Osteocyte (in vitro differentiated cells): Measurements from ENCODE around the gene MICU1. TPM values are rescaled to one million over a fixed set of nuclear protein-coding genes. Genes with fewer than 3 reads are reported as not detected.

Experiments
- DNase-seq: peaks from one replicate; pipeline ENCODE4 v3.0.0; 2021; ENCODE audit warnings: mixed read lengths; ENCODE audit not compliant: unreplicated experiment; ENCODE audit errors: extremely low spot score
- H3K27ac Mint-ChIP-seq: one replicate; pipeline ENCODE4 v1.8.0; 2021; ENCODE audit warnings: mild to moderate bottlenecking, mixed read lengths; ENCODE audit not compliant: unreplicated experiment
- H3K27me3 Mint-ChIP-seq: one replicate; pipeline ENCODE4 v1.8.0; 2021; ENCODE audit warnings: mixed read lengths; ENCODE audit not compliant: unreplicated experiment
- H3K36me3 Mint-ChIP-seq: one replicate; pipeline ENCODE4 v1.8.0; 2021; ENCODE audit warnings: mixed read lengths; ENCODE audit not compliant: unreplicated experiment
- H3K4me1 Mint-ChIP-seq: one replicate; pipeline ENCODE4 v1.8.0; 2021; ENCODE audit warnings: mixed read lengths; ENCODE audit not compliant: unreplicated experiment
- H3K4me3 Mint-ChIP-seq: one replicate; pipeline ENCODE4 v1.8.0; 2021; ENCODE audit warnings: mild to moderate bottlenecking, moderate library complexity, mixed read lengths; ENCODE audit not compliant: unreplicated experiment
- H3K9me3 Mint-ChIP-seq: one replicate; pipeline ENCODE4 v1.8.0; 2021; ENCODE audit warnings: mixed read lengths; ENCODE audit not compliant: unreplicated experiment
- CTCF ChIP-seq: fragments of 200-600 bp; sonication (generic); IDR thresholded peaks from 2 replicates; pipeline ENCODE4 v1.5.0; 2021; ENCODE audit warnings: antibody characterized with exemption, mild to moderate bottlenecking, moderate library complexity
- total RNA-seq: library from RNA; stranded (reverse); gene quantifications from 2 replicates; pipeline ENCODE4 v1.2.1, GENCODE V29; 2021

The MICU1 gene
- total RNA-seq, 1 donor from 2014 or later, result 58.9 TPM

DNA sequence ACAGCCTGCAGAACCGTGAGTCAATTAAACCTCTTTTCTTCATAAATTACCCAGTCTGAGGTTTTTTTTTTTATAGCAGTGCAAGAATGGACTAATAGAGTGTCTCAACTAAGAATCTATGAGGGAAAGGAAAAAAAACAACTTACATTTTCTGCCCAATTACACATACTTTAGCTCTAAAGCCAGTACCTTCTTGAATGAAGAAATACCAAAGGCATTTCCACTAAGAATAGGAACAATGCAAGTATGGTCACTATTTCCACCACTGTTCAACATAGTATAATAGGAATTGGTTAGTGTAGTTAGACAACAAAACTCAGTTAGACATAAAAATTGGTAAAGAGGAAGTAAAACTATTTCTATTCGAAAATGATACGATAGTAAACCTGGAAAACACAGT, 37.6 kb downstream of the MICU1 start:
- TF ChIP-seq CTCF, result no peak
- no peaks in the 10 kb centered on the region for H3K27me3 Mint-ChIP-seq
- H3K4me1 Mint-ChIP-seq, result peaks cover 5% of the 10 kb centered on the region
- H3K9me3 Mint-ChIP-seq, result peaks cover 4% of the 10 kb centered on the region
- H3K36me3 Mint-ChIP-seq, result peaks cover 9% of the 10 kb centered on the region
- no peak overlapping the region for H3K27ac Mint-ChIP-seq
- no peak for DNase-seq
- H3K4me3 Mint-ChIP-seq, result no peak overlapping the region

DNA sequence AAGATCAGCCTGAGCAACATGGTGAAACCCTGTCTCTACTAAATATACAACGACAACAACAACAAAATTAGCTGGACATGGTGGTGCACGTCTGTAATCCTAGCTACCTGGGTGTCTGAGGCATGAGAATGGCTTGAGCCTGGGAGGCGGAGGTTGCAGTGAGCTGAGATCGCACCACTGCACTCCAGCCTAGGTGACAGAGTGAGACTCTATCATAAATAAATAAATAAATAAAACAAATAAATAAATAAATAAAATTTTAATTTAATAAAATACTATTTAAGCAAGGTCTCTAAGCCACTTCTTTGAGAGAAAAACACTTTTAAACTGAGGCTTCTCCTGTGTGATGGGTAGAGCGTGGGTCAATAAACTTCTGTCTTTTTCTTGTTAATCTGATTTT, 38.3 kb downstream of the MICU1 start:
- DNase-seq, result no peak
- no peaks in the 10 kb centered on the region for H3K27me3 Mint-ChIP-seq
- H3K4me3 Mint-ChIP-seq, result no peak overlapping the region
- H3K4me1 Mint-ChIP-seq, result peaks cover 5% of the 10 kb centered on the region
- peaks cover 7% of the 10 kb centered on the region for H3K36me3 Mint-ChIP-seq
- no peak for TF ChIP-seq CTCF
- H3K9me3 Mint-ChIP-seq, result peaks cover 4% of the 10 kb centered on the region
- no peak overlapping the region for H3K27ac Mint-ChIP-seq

DNA sequence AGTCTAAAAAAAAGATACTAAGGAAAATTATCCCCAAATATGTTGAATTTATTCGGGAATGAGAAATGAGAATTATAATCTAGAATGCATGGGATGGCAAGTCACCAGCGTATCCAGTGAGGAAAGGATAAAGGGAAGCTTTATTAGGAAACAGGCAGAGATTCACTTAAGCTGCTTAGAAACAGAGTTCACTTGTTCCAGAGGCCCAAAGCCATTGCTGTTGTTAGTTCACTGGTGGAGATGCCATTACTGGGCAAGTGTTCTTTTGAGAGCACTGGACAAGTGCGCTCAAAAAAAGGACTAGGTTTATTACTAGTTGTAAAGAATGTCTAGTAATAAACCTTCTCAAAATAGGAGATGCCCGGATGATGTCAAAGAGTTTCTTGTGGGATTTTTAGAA, 51.2 kb downstream of the MICU1 start:
- H3K36me3 Mint-ChIP-seq, result no peaks in the 10 kb centered on the region
- H3K27ac Mint-ChIP-seq, result no peak overlapping the region
- DNase-seq, result no peak
- H3K4me1 Mint-ChIP-seq, result peaks cover 2% of the 10 kb centered on the region
- H3K9me3 Mint-ChIP-seq, result no peaks in the 10 kb centered on the region
- no peak for TF ChIP-seq CTCF
- H3K27me3 Mint-ChIP-seq, result no peaks in the 10 kb centered on the region
- no peak overlapping the region for H3K4me3 Mint-ChIP-seq

DNA sequence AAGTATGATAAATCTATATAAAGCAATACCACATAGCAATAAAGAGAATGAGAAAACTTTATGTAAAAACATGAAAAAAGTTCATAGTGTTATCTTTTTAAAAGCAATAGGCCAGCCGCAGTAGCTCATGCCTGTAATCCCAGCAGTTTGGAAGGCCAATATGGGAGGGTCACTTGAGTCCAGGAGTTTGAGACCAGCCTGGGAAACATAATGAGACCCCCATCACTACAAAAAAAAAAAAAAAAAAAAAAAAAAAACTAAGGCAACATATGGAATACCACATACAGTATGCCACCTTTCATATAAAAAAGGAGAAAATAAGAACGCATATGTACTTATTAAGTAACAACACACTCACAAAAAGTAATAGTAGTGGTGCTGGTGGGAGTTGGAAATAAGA, 52.8 kb downstream of the MICU1 start:
- no peak for DNase-seq
- no peaks in the 10 kb centered on the region for H3K27me3 Mint-ChIP-seq
- no peak for TF ChIP-seq CTCF
- H3K4me1 Mint-ChIP-seq, result peaks cover 6% of the 10 kb centered on the region
- no peaks in the 10 kb centered on the region for H3K9me3 Mint-ChIP-seq
- no peak overlapping the region for H3K27ac Mint-ChIP-seq
- peaks cover 5% of the 10 kb centered on the region for H3K36me3 Mint-ChIP-seq
- no peak overlapping the region for H3K4me3 Mint-ChIP-seq

GRCh38 chr10:72567889-72568640, 57.8 kb downstream of the MICU1 start:
- Mint-ChIP-seq H3K9me3 (no peaks in the 10 kb centered on the region), H3K4me3 (no peak overlapping the region), H3K27ac (peak overlapping the region; percentile 66), H3K36me3 (peaks cover 17% of the 10 kb centered on the region), H3K4me1 (peaks cover 15% of the 10 kb centered on the region), H3K27me3 (no peaks in the 10 kb centered on the region)
- peak; percentile 56 for TF ChIP-seq CTCF
- no peak for DNase-seq
